GM12873 (cell line): ENCODE measurements around the gene ZNF19.
A peak's percentile ranks its signal among the peaks of the same experiment; 100 is the strongest.

Experiments used
- TF ChIP-seq, protein P1 (sequence below): IDR thresholded peaks from 2 replicates; pipeline ENCODE4 v1.5.1; 2012; ENCODE audit warnings: low read depth, mild to moderate bottlenecking, moderate library complexity, low read length, control low read depth; ENCODE audit not compliant: insufficient read depth; ENCODE audit errors: missing control alignments

ZNF19 gene

DNA sequence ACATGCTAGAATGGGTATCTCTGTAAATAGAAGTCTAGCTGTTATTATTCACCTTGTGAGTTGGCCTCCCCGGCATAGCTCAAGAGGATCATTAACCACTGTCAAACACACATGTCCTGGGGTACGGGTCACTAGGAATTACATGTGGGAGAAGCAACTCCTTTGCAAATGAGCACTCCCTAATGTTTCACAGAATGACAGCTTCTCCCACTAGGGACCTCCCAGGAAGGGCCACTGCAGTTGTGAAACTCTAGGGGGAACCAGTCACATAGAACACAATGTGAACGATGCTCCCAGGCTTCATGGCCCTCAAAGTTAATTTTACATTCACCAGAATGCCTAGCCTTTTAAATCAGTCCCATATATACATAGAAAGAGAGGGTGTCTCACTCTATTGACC, 12.4 kb upstream of the ZNF19 start:
- TF ChIP-seq, protein P1, sequence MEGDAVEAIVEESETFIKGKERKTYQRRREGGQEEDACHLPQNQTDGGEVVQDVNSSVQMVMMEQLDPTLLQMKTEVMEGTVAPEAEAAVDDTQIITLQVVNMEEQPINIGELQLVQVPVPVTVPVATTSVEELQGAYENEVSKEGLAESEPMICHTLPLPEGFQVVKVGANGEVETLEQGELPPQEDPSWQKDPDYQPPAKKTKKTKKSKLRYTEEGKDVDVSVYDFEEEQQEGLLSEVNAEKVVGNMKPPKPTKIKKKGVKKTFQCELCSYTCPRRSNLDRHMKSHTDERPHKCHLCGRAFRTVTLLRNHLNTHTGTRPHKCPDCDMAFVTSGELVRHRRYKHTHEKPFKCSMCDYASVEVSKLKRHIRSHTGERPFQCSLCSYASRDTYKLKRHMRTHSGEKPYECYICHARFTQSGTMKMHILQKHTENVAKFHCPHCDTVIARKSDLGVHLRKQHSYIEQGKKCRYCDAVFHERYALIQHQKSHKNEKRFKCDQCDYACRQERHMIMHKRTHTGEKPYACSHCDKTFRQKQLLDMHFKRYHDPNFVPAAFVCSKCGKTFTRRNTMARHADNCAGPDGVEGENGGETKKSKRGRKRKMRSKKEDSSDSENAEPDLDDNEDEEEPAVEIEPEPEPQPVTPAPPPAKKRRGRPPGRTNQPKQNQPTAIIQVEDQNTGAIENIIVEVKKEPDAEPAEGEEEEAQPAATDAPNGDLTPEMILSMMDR: peak; percentile 34

DNA sequence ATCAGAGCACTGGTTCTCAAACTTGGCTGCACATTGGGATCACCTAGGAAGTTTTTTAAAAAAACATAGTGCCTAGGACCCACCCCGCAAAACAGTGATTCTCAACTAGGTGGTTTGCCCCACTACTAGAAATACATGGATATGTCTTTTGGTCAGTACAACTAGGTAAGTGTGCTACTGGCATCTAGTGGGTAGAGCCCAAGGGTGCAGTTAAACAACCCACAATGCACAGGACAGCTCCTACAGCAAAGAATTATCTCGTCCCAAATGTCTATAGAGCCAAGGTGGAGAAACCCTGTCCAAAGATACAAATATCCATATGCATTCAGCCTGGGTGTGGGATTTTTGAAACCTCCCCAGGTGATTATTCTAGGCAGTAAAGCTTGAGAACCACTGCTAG, 11.8 kb upstream of the ZNF19 start:
- TF ChIP-seq, protein P1: no peak

DNA sequence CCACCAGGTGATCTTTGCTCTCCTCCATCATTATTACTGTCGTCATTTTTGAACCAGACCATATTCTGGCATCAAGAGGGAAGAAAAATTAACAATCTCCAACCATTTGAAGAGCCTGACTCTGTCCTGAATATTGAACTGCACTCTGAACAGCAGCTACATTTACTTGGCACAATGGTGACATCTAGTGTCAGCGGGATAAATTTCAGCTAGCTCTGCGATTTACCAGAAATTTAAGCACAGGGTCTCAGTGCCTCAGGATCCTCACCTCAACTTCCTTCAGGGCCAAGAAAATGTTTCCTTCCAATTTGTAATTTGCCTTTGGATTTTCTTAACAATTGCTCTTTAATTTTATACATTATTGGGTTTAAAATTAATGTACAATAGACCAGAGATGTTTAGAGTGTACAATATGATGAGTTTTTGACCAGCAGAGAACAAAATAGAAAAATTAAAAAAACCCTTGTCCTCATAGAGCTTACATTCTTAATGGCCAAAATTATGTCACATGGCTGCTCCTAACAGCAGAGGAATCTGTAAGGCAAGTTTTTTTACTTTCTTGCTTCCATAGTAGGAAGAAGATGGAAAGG, 10.7 kb upstream of the ZNF19 start:
- TF ChIP-seq, protein P1: peak; percentile 74

DNA sequence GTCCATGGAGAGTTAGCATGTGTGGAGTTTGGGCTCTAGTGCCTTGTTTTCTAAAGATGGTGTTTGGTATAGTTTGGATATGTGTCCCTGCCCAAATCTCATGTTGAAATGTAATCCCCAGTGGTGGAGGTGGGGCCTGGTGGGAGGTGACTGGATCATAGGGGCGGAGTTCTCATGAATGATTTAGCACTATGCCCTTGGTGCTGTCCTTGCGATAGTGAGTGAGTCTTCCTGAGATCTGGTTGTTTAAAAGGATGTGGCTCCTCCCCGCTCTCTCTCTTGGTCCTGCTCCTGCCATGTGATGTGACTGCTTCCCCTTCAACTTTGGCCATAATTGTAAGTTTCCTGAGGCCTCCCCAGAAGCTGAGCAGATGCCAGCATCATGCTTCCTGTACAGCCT, 8.9 kb upstream of the ZNF19 start:
- TF ChIP-seq, protein P1: no peak

DNA sequence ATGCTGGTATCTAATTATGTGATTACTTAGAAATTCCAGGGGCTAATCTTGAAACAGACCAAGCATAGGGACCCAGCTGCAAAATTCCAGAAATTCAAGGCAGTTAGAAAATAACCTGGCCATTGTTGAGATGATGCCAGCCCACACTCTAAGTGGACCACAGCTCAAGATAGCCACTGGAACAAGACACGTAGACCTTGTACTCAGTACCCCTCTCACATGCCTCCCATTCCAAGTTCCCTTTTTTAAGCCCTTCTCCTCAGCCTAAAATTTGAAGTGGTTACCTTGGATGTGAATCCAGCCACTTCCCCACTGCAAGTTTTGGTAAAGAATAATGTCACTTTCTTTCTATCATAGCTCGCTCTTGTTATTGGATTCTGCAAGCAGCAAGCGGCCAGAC, 4.1 kb upstream of the ZNF19 start:
- TF ChIP-seq, protein P1: no peak

DNA sequence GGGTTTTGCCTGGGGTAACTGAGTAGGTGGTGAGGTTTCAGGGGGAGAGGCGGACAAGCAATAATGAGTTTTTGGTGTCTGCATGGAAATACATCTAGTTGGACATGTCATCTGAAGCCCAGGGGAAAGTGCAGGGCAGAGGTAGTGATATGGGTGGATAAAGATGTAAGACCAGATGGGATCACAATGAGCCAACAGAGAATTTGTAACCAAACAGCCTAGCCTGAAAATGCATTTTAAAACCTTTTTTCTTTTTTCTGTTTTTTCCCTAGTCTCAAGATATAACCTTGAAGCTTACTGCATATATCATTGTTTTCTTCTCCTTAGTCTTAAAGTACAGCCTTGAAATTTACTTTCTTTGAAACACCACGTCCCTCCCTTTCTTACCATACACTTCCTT, 3.7 kb upstream of the ZNF19 start:
- TF ChIP-seq, protein P1: no peak

DNA sequence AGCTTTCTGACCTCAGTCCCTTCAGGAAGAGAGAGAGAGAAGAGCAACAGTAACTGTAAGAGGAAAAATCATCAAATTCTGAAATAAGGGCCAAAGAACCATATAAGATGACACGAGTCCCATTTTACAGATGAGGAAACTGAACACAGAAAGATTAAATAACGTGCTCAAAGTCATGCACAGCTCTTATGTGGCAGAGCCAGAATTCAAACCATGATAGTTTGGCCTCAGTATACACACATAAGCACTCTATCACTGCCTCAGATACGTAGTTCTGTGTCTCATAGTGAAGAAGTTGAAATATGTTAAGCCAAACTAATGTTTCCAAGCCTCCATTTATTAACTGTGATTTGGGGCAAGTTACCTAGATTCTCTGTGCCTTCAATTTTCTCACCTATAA, 1.9 kb upstream of the ZNF19 start:
- TF ChIP-seq, protein P1: no peak
